Posterior vena cava (tissue), 2 donors: Measurements from ENCODE around the gene KLF13. TPM values are rescaled to one million over a fixed set of nuclear protein-coding genes. Genes with fewer than 3 reads are reported as not detected.

ENCODE experiments used
- DNase-seq: peaks from one replicate; pipeline ENCODE4 v3.0.0-alpha.2; 2020; ENCODE audit warnings: low spot score
- intact Hi-C, 2 donors: fragments of 100-400 bp; cut with DNase I; formaldehyde crosslinking; loops; one replicate each; pipeline versions ENCODE4 v1.14.1 to v1.14.2; 2022 to 2023
- total RNA-seq, 2 donors: library from RNA; stranded (reverse); fragmentation: NEBNext Ultra II Directional; extraction: Animal tissue kit (Norgen Biotek cat#: 25700); gene quantifications; one replicate each; pipeline ENCODE4 v1.2.1, GENCODE V29; 2021
- donor health status: DM: yes; HTN: yes; CAD: no.
- donor health status: DM: yes; HTN: yes; CAD: no.

The KLF13 gene
- total RNA-seq, 2 donors from 2014 or later: 49.6 to 97.8 TPM

GRCh38 chr15:31309893-31310606 is 16.6 kb upstream of the KLF13 start:
- intact Hi-C loops: no loop called here
- no peak for DNase-seq

- no peak for DNase-seq
- intact Hi-C loops: no loop called here
Observed at GRCh38 chr15:31311735-31312619, 14.7 kb upstream of the KLF13 start.

GRCh38 chr15:31313223-31313622 is 13.4 kb upstream of the KLF13 start:
- no peak for DNase-seq
- intact Hi-C loops: no loop called here

- intact Hi-C loops: no loop called here
- no peak for DNase-seq
Observed at GRCh38 chr15:31314380-31314779, 12.3 kb upstream of the KLF13 start.

- DNase-seq: peak; percentile 54
- intact Hi-C loops: no loop called here
Observed at GRCh38 chr15:31316135-31316795, 10.4 kb upstream of the KLF13 start.

GRCh38 chr15:31317017-31317416 is 9.6 kb upstream of the KLF13 start:
- DNase-seq: peak; percentile 1
- intact Hi-C loops: no loop called here

GRCh38 chr15:31317421-31318327 is 9.0 kb upstream of the KLF13 start:
- DNase-seq: peak; percentile 10
- intact Hi-C loops: no loop called here

- intact Hi-C loops: no loop called here
- peak; percentile 24 for DNase-seq
Observed at GRCh38 chr15:31318429-31318828, 8.2 kb upstream of the KLF13 start.

GRCh38 chr15:31320022-31320421 is 6.6 kb upstream of the KLF13 start:
- intact Hi-C loops: loop anchor here in 1 of 2 donors (10.0 kb wide), 1 partner anchor 105 kb away; no protein-coding TSS in a partner anchor

GRCh38 chr15:31321418-31321817 is 5.2 kb upstream of the KLF13 start:
- no peak for DNase-seq
- intact Hi-C loops: loop anchor here in 1 of 2 donors (10.0 kb wide), 1 partner anchor 107 kb away; no protein-coding TSS in a partner anchor

More at GRCh38 chr15:31320022-31320421, 6.6 kb upstream of the KLF13 start:
- peak; percentile 28 for DNase-seq

GRCh38 chr15:31322504-31322903 is 4.1 kb upstream of the KLF13 start:
- no peak for DNase-seq
- intact Hi-C loops: loop anchor here (1.0 to 10.0 kb wide), 2 partner anchors 25 to 108 kb away; no protein-coding TSS in a partner anchor

GRCh38 chr15:31323627-31324026 is 3.0 kb upstream of the KLF13 start:
- no peak for DNase-seq
- intact Hi-C loops: loop anchor here in 1 of 2 donors (10.0 kb wide), 1 partner anchor 109 kb away; no protein-coding TSS in a partner anchor

GRCh38 chr15:31324186-31324585 is 2.4 kb upstream of the KLF13 start:
- no peak for DNase-seq
- intact Hi-C loops: loop anchor here in 1 of 2 donors (10.0 kb wide), 1 partner anchor 109 kb away; no protein-coding TSS in a partner anchor

- no peak for DNase-seq
- intact Hi-C loops: loop anchor here in 1 of 2 donors (5.0 to 10.0 kb wide), 2 partner anchors 67 to 110 kb away; no protein-coding TSS in a partner anchor
Observed at GRCh38 chr15:31324806-31325594, 1.6 kb upstream of the KLF13 start.

- DNase-seq: peak; percentile 91
- intact Hi-C loops: loop anchor here in 1 of 2 donors (5.0 to 10.0 kb wide), 2 partner anchors 67 to 111 kb away; no protein-coding TSS in a partner anchor
Observed at GRCh38 chr15:31325595-31326155, 960 bp upstream of the KLF13 start.

- intact Hi-C loops: loop anchor here in 1 of 2 donors (5.0 to 10.0 kb wide), 2 partner anchors 65 to 112 kb away; no protein-coding TSS in a partner anchor
- DNase-seq: peak; percentile 92
Observed at GRCh38 chr15:31326875-31327668, 437 bp downstream of the KLF13 start.
